ENCODE results near the gene WDR7.

The WDR7 gene

DNA sequence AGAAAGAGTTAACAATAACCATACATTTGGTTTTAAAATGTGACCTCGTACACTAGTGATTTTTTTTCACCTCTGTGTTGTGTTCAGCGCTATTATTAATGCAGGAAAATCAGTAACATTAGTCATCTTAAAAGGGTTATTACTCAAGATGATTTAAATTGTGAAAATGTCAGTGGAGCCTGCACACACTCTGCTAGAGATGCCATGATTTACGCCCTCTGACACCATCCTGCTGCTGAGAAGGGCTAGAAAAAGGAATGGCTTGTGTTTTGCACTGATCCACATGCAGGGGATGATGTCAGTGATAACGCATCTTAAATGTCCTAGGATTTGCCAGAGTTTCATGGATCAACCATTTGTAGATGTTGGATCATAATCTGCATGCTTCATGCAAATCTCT lies 374.4 kb downstream of the WDR7 start:
- in situ Hi-C loops (cut with MboI; ENCODE audit: low sequenced_read_pairs): no loop called here

- in situ Hi-C loops (cut with MboI; ENCODE audit: low sequenced_read_pairs): no loop called here
Measured at GRCh38 chr18:57026316-57026715, 375.2 kb downstream of the WDR7 start.

GRCh38 chr18:57027190-57027708 lies 376.1 kb downstream of the WDR7 start:
- in situ Hi-C loops (cut with MboI; ENCODE audit: low sequenced_read_pairs): no loop called here

- in situ Hi-C loops (cut with MboI; ENCODE audit: low sequenced_read_pairs): no loop called here
Measured at GRCh38 chr18:57029761-57030160, 378.6 kb downstream of the WDR7 start.

- in situ Hi-C loops (cut with MboI; ENCODE audit: low sequenced_read_pairs): no loop called here
Measured at GRCh38 chr18:57030417-57030816, 379.3 kb downstream of the WDR7 start.

- in situ Hi-C loops (cut with MboI; ENCODE audit: low sequenced_read_pairs): no loop called here
Measured at GRCh38 chr18:57035590-57035989, 384.4 kb downstream of the WDR7 start.

DNA sequence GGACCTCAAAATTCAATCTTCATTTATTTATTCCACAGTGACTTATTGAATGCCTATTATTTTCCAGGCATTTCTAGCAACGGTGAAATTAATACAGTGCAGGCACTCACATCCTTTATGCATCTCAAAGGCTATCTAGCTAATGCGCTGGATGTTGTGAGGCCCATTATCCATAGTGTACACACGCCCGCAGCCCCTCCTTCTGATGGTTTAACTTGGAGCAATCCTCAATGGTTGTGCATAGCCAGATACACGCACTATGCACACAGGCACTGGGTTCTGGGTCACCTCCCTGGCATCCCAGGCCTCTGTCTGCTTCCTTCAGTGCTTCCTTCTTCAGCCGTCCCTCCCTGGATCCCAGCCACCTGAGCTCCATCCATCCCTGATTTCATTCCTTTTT lies 387.2 kb downstream of the WDR7 start:
- in situ Hi-C loops (cut with MboI; ENCODE audit: low sequenced_read_pairs): no loop called here

- in situ Hi-C loops (cut with MboI; ENCODE audit: low sequenced_read_pairs): no loop called here
Measured at GRCh38 chr18:57040175-57040574, 389.0 kb downstream of the WDR7 start.

DNA sequence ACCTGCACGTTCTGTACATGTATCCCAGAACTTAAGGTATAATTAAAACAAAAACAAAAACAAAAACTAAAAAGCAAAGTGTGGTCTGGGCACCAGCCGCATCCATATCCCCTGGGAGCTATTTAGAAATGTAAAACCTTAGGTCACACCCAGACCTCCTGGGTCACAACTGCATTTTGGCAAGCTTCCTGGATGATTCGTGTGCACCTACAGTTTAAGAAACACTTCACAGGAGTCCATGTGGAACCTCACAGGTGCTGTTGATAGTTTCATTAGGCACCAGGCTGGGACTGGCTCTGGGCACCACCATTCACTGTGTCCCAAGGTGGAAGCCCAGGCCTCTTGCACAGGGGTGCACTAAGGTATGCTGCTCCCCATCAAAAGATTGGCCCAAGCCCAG lies 392.1 kb downstream of the WDR7 start:
- in situ Hi-C loops (cut with MboI; ENCODE audit: low sequenced_read_pairs): no loop called here

- in situ Hi-C loops (cut with MboI; ENCODE audit: low sequenced_read_pairs): no loop called here
Measured at GRCh38 chr18:57048351-57048750, 397.2 kb downstream of the WDR7 start.

DNA sequence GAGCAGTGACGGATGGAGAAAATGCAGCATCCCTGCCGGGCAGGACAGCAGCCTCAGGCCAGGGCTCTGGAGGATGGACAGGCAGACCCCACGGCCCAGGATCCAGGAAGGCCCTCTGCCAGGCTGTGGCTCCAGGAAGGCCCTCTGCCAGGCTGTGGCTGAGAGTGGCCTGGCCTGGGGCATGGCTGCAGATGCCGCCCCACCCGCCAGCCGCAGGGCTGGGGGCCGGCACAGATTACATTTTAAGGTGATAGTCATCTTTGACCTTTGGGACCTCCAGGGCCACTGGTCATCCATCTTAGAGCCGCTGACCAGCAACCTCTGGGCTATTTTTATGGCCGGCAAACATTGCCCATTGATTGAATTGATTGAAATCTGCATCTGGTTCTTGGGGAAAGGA lies 397.7 kb downstream of the WDR7 start:
- in situ Hi-C loops (cut with MboI; ENCODE audit: low sequenced_read_pairs): no loop called here

- in situ Hi-C loops (cut with MboI; ENCODE audit: low sequenced_read_pairs): no loop called here
Measured at GRCh38 chr18:57050310-57050949, 399.3 kb downstream of the WDR7 start.

DNA sequence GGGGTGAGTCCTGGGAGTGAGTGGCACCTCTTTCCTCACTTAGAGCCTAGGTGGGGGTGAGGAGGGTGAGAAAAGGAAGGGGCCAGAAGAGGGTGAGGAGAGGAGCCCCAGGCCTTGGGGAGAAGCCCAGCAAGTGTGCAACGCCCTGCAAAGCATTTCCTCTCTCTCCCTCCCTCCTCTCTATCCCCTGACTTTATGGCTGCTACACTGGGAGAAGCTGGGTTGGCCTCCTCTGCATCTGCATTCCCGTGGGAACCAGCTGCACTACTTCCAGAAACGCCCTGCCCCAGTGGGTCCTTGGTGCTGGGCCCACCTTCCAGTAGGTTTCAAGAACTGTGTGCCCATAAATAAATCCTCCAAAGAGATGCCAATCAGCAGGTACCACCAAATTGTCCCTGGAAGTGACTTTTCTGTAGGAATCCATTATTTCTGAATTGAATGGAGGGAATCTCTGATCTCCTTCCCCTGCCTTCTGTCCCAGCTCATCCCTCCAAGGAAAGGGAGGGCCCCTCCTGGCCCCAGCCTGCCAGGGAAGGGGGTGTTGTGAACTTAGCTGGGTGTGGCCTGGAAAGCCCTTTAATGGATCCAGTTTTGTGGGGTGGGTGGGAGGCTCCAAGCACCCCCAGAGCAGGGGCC lies 400.0 kb downstream of the WDR7 start:
- in situ Hi-C loops (cut with MboI; ENCODE audit: low sequenced_read_pairs): no loop called here

DNA sequence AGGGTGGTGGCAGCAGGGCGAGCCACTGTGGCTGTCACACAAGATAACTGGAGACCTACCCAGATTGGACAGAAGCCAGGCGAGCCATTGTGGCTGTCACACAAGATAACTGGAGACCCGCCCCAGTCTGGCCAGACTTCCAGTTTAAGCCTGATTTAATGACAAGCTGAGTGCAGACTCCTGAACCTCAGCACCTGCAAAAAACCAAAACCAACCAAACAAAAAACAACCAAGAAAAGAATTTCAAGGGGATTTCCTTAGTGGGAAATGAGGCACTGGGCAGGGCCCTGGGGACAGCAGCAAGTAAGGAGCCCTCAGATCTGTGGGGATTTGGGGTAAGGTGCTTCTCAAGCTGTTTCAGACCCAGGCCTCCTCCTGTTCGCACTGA lies 400.5 kb downstream of the WDR7 start:
- in situ Hi-C loops (cut with MboI; ENCODE audit: low sequenced_read_pairs): no loop called here

- in situ Hi-C loops (cut with MboI; ENCODE audit: low sequenced_read_pairs): no loop called here
Measured at GRCh38 chr18:57052173-57052572, 401.0 kb downstream of the WDR7 start.

GRCh38 chr18:57052759-57053158 lies 401.6 kb downstream of the WDR7 start:
- in situ Hi-C loops (cut with MboI; ENCODE audit: low sequenced_read_pairs): no loop called here

DNA sequence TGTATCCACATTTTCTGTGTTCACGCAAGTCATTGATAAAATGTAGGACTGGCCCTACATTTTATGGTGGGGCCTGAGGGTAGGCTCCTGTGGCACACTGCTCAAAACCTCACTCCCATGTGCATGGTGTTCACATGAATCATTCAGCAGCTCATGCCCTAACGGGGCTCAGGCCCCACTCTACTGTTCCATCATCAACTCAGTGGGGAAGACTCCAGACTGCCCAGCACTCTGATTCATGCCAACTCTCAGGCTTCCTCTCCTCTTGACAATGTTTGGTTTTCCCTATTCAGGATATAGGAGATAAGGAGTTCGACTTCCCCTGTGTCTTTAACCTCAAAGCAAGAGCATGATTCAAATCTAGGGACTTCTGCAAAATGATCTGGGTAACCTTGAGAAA lies 403.7 kb downstream of the WDR7 start:
- in situ Hi-C loops (cut with MboI; ENCODE audit: low sequenced_read_pairs): no loop called here

- in situ Hi-C loops (cut with MboI; ENCODE audit: low sequenced_read_pairs): no loop called here
Measured at GRCh38 chr18:57057890-57058289, 406.7 kb downstream of the WDR7 start.

- in situ Hi-C loops (cut with MboI; ENCODE audit: low sequenced_read_pairs): no loop called here
Measured at GRCh38 chr18:57058734-57059133, 407.6 kb downstream of the WDR7 start.

DNA sequence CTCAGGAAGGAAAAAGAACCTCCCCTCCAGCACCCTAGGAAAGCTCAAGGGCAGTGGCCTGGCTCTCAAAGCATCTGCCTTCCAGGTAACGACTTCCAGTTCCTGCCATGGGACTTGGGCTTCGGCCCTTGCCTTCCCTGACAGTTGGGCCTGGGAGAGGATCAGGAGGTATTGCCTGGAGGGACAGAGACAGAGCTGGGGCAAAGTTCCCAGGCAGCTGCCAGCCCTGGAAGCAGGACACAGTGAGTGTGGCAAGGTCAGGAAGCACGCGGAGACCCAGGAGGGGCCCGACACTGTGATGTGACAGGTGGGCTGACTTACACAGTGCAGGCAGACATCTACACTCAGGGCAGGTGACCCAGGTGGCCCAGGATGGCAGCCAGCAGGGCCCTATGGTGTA lies 408.2 kb downstream of the WDR7 start:
- in situ Hi-C loops (cut with MboI; ENCODE audit: low sequenced_read_pairs): no loop called here

- in situ Hi-C loops (cut with MboI; ENCODE audit: low sequenced_read_pairs): no loop called here
Measured at GRCh38 chr18:57060814-57061213, 409.7 kb downstream of the WDR7 start.

DNA sequence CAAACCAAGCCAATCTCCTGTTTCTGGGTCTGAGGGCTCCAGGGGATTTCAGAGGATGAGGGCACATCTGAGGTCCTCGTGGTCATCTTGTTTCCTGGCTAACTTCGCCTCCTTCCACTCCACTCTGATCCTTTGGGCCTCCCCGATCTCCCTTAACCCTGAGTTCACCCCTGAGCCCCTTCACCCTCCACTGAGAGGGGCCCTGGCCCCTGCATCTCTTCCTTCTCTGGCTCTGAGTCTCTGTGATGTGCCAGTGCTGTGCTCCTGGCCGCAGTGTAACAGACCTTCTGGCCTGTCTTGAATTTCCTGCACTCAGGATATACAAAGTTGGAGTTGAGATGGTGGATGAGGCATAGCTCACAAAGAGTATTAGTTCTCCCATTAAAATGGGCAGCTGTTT lies 411.0 kb downstream of the WDR7 start:
- in situ Hi-C loops (cut with MboI; ENCODE audit: low sequenced_read_pairs): no loop called here

GRCh38 chr18:57062844-57063243 lies 411.7 kb downstream of the WDR7 start:
- in situ Hi-C loops (cut with MboI; ENCODE audit: low sequenced_read_pairs): no loop called here
